B cell (primary cell): Measurements from ENCODE around the gene CORO2B. TPM values are rescaled to one million over a fixed set of nuclear protein-coding genes. Genes with fewer than 3 reads are reported as not detected.

Experiments used
- ATAC-seq: fragments of 200-7000 bp; cut with Tn5 transposase; one replicate; pipeline ENCODE4 v1.10.0; 2021; ENCODE audit warnings: low read depth, mild to moderate bottlenecking, moderate number of reproducible peaks, moderate library complexity
- CTCF ChIA-PET: fragments of 350-600 bp; sonication (Branson Sonifier 250); formaldehyde crosslinking; loops from one replicate; lab custom pipeline; 2021; ENCODE audit warnings: antibody characterized with exemption, inconsistent platforms; lab: Charles Lee
- POLR2A ChIA-PET: fragments of 350-600 bp; sonication (Branson Sonifier 250); formaldehyde crosslinking; loops from one replicate; lab custom pipeline; 2021; ENCODE audit warnings: antibody characterized with exemption; lab: Charles Lee
- DNase-seq: peaks from one replicate; pipeline ENCODE4 v3.0.0; 2013
- H2AFZ ChIP-seq: 2 replicates; pipeline ENCODE4 v1.6.1; 2012; ENCODE audit warnings: mild to moderate bottlenecking, low read depth, low read length; ENCODE audit not compliant: insufficient read depth, poor library complexity, severe bottlenecking
- H3K27ac ChIP-seq, 2 donors: 1 replicate in 1 of 2; 2 replicates in 1 of 2; pipeline ENCODE4 v1.5.1; 2012 to 2013; ENCODE audit warnings: low read length in 2 of 2, mild to moderate bottlenecking in 2 of 2, moderate library complexity in 1 of 2
- H3K27me3 ChIP-seq, 4 experiments: fragments of 200-600 bp in 1 of 4; sonication (generic) in 1 of 4; replicated peaks in 1 of 4; 1 replicate in 2 of 4; 2 replicates in 2 of 4; pipeline versions ENCODE4 v1.6.1 to v1.7.0; 2013 to 2016; ENCODE audit warnings: low read length in 3 of 4, mild to moderate bottlenecking in 2 of 4, mixed read lengths in 1 of 4, moderate library complexity in 1 of 4; ENCODE audit not compliant: insufficient read depth in 4 of 4, control insufficient read depth in 3 of 4; ENCODE audit errors: control extremely low read depth in 1 of 4
- H3K36me3 ChIP-seq, 2 experiments: replicated peaks in 1 of 2; 1 replicate in 1 of 2; 2 replicates in 1 of 2; pipeline versions ENCODE4 v1.6.1 to v1.7.1; 2013; ENCODE audit warnings: low read length in 1 of 2; ENCODE audit not compliant: insufficient read depth in 2 of 2, control insufficient read depth in 1 of 2; ENCODE audit errors: control extremely low read depth in 1 of 2, extremely low read depth in 1 of 2
- H3K4me1 ChIP-seq, 2 donors: fragments of 200-600 bp in 1 of 2; sonication (generic) in 1 of 2; 1 replicate in 1 of 2; 2 replicates in 1 of 2; pipeline versions ENCODE4 v1.5.1 to v1.6.1; 2013 to 2017; ENCODE audit warnings: low read length in 2 of 2; ENCODE audit not compliant: control insufficient read depth in 2 of 2, insufficient read depth in 2 of 2
- H3K4me2 ChIP-seq: replicated peaks from 2 replicates; pipeline ENCODE3; 2012; ENCODE audit warnings: mild to moderate bottlenecking, low read depth, low read length; ENCODE audit not compliant: poor library complexity, severe bottlenecking
- H3K4me3 ChIP-seq, 5 experiments: fragments of 200-600 bp in 1 of 5; sonication (generic) in 1 of 5; 1 replicate in 3 of 5; 2 replicates in 2 of 5; pipeline versions ENCODE4 v1.5.1 to v1.7.0; 2011 to 2016; ENCODE audit warnings: low read length in 4 of 5, mild to moderate bottlenecking in 4 of 5, low read depth in 2 of 5, control low read depth in 1 of 5, moderate library complexity in 1 of 5; ENCODE audit not compliant: insufficient read depth in 1 of 5; ENCODE audit errors: control extremely low read depth in 1 of 5, extremely low read depth in 1 of 5
- H3K79me2 ChIP-seq: fragments of 200-600 bp; sonication (generic); one replicate; pipeline ENCODE4 v1.6.0; 2016; ENCODE audit warnings: low read length; ENCODE audit not compliant: control insufficient read depth, insufficient read depth
- H3K9ac ChIP-seq: fragments of 200-600 bp; sonication (generic); 2 replicates; pipeline ENCODE4 v1.6.1; 2017; ENCODE audit warnings: mild to moderate bottlenecking, low read length, moderate library complexity
- H3K9me3 ChIP-seq, 3 donors: one replicate each; pipeline versions ENCODE4 v1.6.1 to v1.7.1; 2013; ENCODE audit warnings: low read length in 2 of 3; ENCODE audit not compliant: control insufficient read depth in 2 of 3, insufficient read depth in 1 of 3; ENCODE audit errors: control extremely low read depth in 1 of 3
- H4K20me1 ChIP-seq: 2 replicates; pipeline ENCODE4 v1.6.0; 2012; ENCODE audit warnings: mild to moderate bottlenecking, low read length; ENCODE audit not compliant: insufficient read depth, control insufficient read depth, poor library complexity, severe bottlenecking
- H3K27ac Mint-ChIP-seq: one replicate; pipeline ENCODE4 v1.8.0; 2021; ENCODE audit warnings: mixed read lengths
- H3K27me3 Mint-ChIP-seq: one replicate; pipeline ENCODE4 v1.8.0; 2021; ENCODE audit warnings: mixed read lengths
- H3K4me1 Mint-ChIP-seq: one replicate; pipeline ENCODE4 v1.8.0; 2021; ENCODE audit warnings: mixed read lengths
- H3K4me3 Mint-ChIP-seq: one replicate; pipeline ENCODE4 v1.8.0; 2021; ENCODE audit warnings: mixed read lengths
- H3K9me3 Mint-ChIP-seq: one replicate; pipeline ENCODE4 v1.8.0; 2022; ENCODE audit warnings: mixed read lengths; ENCODE audit not compliant: insufficient read depth
- EZH2 ChIP-seq: IDR thresholded peaks from 2 replicates; pipeline ENCODE4 v1.6.1; 2012; ENCODE audit warnings: borderline replicate concordance, low read depth, mild to moderate bottlenecking, moderate library complexity, low read length; ENCODE audit not compliant: insufficient read depth, poor library complexity, severe bottlenecking
- WGBS: methylation state at CpG from one replicate; pipeline ENCODE4 v1.1.5; 2013; ENCODE audit warnings: missing lambda C conversion rate; ENCODE audit not compliant: insufficient coverage; 5-methylcytosine and 5-hydroxymethylcytosine counted together
- intact Hi-C: fragments of 100-400 bp; cut with micrococcal nuclease; formaldehyde crosslinking; loops from one replicate; pipeline ENCODE4 v1.10.0; 2022
- polyA plus RNA-seq: library from polyadenylated mRNA; depleted of rRNA; stranded (reverse); fragments of >200 nt; gene quantifications from 2 replicates; pipeline ENCODE4 v1.2.3, GENCODE V29; 2012
- total RNA-seq, 2 donors: library from RNA; stranded (reverse); fragments of 120-200 nt in 1 of 2; gene quantifications; 1 replicate in 1 of 2; 2 replicates in 1 of 2; pipeline versions ENCODE4 v1.2.3 to v1.2.4, GENCODE V29; 2013 to 2022
- TF ChIP-seq, protein P1 (sequence below): fragments of 200-600 bp; IDR thresholded peaks from one replicate; pipeline ENCODE4 v1.8.0; 2022; ENCODE audit warnings: antibody characterized with exemption, mild to moderate bottlenecking

Gene CORO2B
- total and polyA plus RNA-seq, 2 donors (not counting 1 experiment from before 2014, with no cell fraction given): 9.5 to 11.3 TPM

DNA sequence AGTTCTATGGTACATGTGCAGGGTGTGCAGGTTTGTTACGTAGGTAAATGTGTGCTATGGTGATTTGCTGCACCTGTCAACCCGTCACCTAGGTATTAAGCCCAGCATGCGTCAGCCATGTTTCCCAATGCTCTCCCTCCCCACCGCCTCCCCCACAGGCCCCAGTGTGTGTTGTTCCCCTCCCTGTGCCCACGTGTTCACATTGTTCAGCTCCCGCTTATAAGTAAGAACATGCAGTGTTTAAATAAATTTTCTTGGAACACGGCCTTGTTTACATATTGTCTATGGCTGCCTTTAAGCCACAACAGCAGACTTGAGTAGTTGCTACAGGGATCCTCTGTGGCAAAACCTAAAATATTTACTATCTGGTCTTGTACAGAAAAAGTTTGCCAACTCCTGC is 41.3 kb upstream of the CORO2B start:
- Histone ChIP-seq H3K4me3 (no peak overlapping the region), H3K27ac (no peak overlapping the region), H4K20me1 (no peaks in the 10 kb centered on the region), H3K79me2 (no peaks in the 10 kb centered on the region), H2AFZ (no peak overlapping the region), H3K36me3 (no peaks in the 10 kb centered on the region), H3K4me2 (no peak overlapping the region), H3K27me3 (peaks cover 0 to 3% (median 0%) of the 10 kb centered on the region in 4 experiments), H3K9me3 (peaks cover 2 to 9% (median 5%) of the 10 kb centered on the region in 3 donors), H3K4me1 (no peaks in the 10 kb centered on the region), H3K9ac (no peak overlapping the region)
- CTCF ChIA-PET: interaction anchor here (1.0 to 3.5 kb wide), 2 partner anchors 12 to 30 kb away, joined by 3 to 24 read pairs; no protein-coding TSS in a partner anchor
- peaks cover 5% of the 10 kb centered on the region for H3K9me3 Mint-ChIP-seq
- DNase-seq (no peak), ATAC-seq (no peak)
- no peak overlapping the region for H3K4me3 Mint-ChIP-seq
- POLR2A ChIA-PET: no interaction called here
- intact Hi-C loops: no loop called here
- no peak for TF ChIP-seq EZH2
- TF ChIP-seq, protein P1, sequence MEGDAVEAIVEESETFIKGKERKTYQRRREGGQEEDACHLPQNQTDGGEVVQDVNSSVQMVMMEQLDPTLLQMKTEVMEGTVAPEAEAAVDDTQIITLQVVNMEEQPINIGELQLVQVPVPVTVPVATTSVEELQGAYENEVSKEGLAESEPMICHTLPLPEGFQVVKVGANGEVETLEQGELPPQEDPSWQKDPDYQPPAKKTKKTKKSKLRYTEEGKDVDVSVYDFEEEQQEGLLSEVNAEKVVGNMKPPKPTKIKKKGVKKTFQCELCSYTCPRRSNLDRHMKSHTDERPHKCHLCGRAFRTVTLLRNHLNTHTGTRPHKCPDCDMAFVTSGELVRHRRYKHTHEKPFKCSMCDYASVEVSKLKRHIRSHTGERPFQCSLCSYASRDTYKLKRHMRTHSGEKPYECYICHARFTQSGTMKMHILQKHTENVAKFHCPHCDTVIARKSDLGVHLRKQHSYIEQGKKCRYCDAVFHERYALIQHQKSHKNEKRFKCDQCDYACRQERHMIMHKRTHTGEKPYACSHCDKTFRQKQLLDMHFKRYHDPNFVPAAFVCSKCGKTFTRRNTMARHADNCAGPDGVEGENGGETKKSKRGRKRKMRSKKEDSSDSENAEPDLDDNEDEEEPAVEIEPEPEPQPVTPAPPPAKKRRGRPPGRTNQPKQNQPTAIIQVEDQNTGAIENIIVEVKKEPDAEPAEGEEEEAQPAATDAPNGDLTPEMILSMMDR: no peak
- no peaks in the 10 kb centered on the region for H3K4me1 Mint-ChIP-seq
- 80% methylated on average over 3 of the region's 7 CpGs for WGBS
- peaks cover 8% of the 10 kb centered on the region for H3K27me3 Mint-ChIP-seq
- H3K27ac Mint-ChIP-seq: no peak overlapping the region

DNA sequence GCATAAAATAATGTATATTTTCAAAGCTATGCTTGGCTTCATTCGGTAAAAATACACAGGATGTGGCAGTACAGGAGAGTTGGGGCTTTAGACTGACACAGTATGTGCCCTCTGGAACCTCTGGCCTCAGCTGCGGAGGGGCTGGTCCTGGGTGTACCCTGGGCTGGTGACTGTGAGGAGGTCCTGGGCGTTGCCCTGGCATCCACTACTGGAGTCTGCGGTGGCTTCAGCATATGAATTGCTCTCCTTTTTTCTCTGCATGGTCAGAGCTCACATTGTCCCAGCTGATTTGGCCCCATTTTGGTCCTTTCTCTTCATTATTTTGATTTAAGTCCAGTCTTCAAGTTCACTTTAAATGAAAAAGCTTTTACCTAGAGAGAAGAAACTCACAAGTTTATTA is 40.5 kb upstream of the CORO2B start:
- Histone ChIP-seq H3K9ac (no peak overlapping the region), H3K79me2 (no peaks in the 10 kb centered on the region), H3K27me3 (peaks cover 0 to 7% (median 0%) of the 10 kb centered on the region in 4 experiments), H2AFZ (no peak overlapping the region), H3K4me3 (no peak overlapping the region), H4K20me1 (no peaks in the 10 kb centered on the region), H3K36me3 (no peaks in the 10 kb centered on the region), H3K4me1 (no peaks in the 10 kb centered on the region), H3K4me2 (no peak overlapping the region), H3K27ac (no peak overlapping the region), H3K9me3 (peaks cover 1 to 9% (median 4%) of the 10 kb centered on the region in 3 donors)
- ChIA-PET CTCF (interaction anchor here (1.0 to 3.5 kb wide), 3 partner anchors 11 to 338 kb away, joined by 3 to 24 read pairs (median 4); no protein-coding TSS in a partner anchor), POLR2A (no interaction called here)
- WGBS: 98% methylated on average over 4 of the region's 4 CpGs
- intact Hi-C loops: no loop called here
- TF ChIP-seq EZH2: no peak
- TF ChIP-seq, protein P1: no peak
- peaks cover 14% of the 10 kb centered on the region for H3K27me3 Mint-ChIP-seq
- no peaks in the 10 kb centered on the region for H3K4me1 Mint-ChIP-seq
- DNase-seq: no peak
- ATAC-seq: no peak
- no peak overlapping the region for H3K4me3 Mint-ChIP-seq
- no peak overlapping the region for H3K27ac Mint-ChIP-seq
- no peaks in the 10 kb centered on the region for H3K9me3 Mint-ChIP-seq
